Progenitor cell of endocrine pancreas (in vitro differentiated cells): ENCODE data around the gene ZBED3. TPM values are rescaled to one million over a fixed set of nuclear protein-coding genes. Genes with fewer than 3 reads are reported as not detected.
"Not testable (repeated sequence)": the region's sequence is repeated elsewhere in the genome, so short reads cannot be mapped to it uniquely, and the experiment has no call there.

Experiments used
- DNase-seq: peaks from one replicate; pipeline ENCODE4 v3.0.0; 2021; ENCODE audit warnings: low spot score; ENCODE audit not compliant: unreplicated experiment
- H3K27ac Mint-ChIP-seq: 2 replicates; pipeline ENCODE4 v1.8.0; 2021; ENCODE audit warnings: mild to moderate bottlenecking, moderate library complexity, mixed read lengths
- H3K27me3 Mint-ChIP-seq: 2 replicates; pipeline ENCODE4 v1.8.0; 2021; ENCODE audit warnings: mixed read lengths
- H3K36me3 Mint-ChIP-seq: 2 replicates; pipeline ENCODE4 v1.8.0; 2022; ENCODE audit warnings: mixed read lengths; ENCODE audit not compliant: insufficient read depth
- H3K4me1 Mint-ChIP-seq: 2 replicates; pipeline ENCODE4 v1.8.0; 2021; ENCODE audit warnings: low read depth, mixed read lengths
- H3K4me3 Mint-ChIP-seq: 2 replicates; pipeline ENCODE4 v1.8.0; 2021; ENCODE audit warnings: low read depth, mild to moderate bottlenecking, moderate library complexity, mixed read lengths
- H3K9me3 Mint-ChIP-seq: 2 replicates; pipeline ENCODE4 v1.8.0; 2021; ENCODE audit warnings: low read depth, mixed read lengths
- CTCF ChIP-seq: fragments of 200-600 bp; sonication (generic); IDR thresholded peaks from one replicate; pipeline ENCODE4 v1.5.0; 2021; ENCODE audit warnings: antibody characterized with exemption, mild to moderate bottlenecking; ENCODE audit not compliant: unreplicated experiment
- total RNA-seq: library from RNA; stranded (reverse); gene quantifications from 2 replicates; pipeline ENCODE4 v1.2.1, GENCODE V29; 2021

Gene ZBED3
- total RNA-seq, 1 donor from 2014 or later = 37.1 TPM

- no peaks in the 10 kb centered on the region for H3K9me3 Mint-ChIP-seq
- H3K4me3 Mint-ChIP-seq = no peak overlapping the region
- H3K36me3 Mint-ChIP-seq = peaks cover 41% of the 10 kb centered on the region
- H3K4me1 Mint-ChIP-seq = no peaks in the 10 kb centered on the region
- H3K27me3 Mint-ChIP-seq = no peaks in the 10 kb centered on the region
- DNase-seq = no peak
- no peak for TF ChIP-seq CTCF
- H3K27ac Mint-ChIP-seq = no peak overlapping the region
Observed at GRCh38 chr5:77123057-77123456, 36.0 kb upstream of the ZBED3 start.

GRCh38 chr5:77120706-77121105 lies 33.6 kb upstream of the ZBED3 start:
- Mint-ChIP-seq H3K27ac (no peak overlapping the region), H3K4me1 (no peaks in the 10 kb centered on the region), H3K36me3 (peaks cover 37% of the 10 kb centered on the region), H3K4me3 (no peak overlapping the region), H3K9me3 (no peaks in the 10 kb centered on the region), H3K27me3 (no peaks in the 10 kb centered on the region)
- DNase-seq = no peak
- TF ChIP-seq CTCF = no peak

GRCh38 chr5:77120086-77120485 lies 33.0 kb upstream of the ZBED3 start:
- Mint-ChIP-seq H3K4me1 (no peaks in the 10 kb centered on the region), H3K9me3 (no peaks in the 10 kb centered on the region), H3K27me3 (no peaks in the 10 kb centered on the region), H3K27ac (no peak overlapping the region), H3K36me3 (peaks cover 32% of the 10 kb centered on the region), H3K4me3 (no peak overlapping the region)
- DNase-seq = no peak
- TF ChIP-seq CTCF = no peak

- no peak for TF ChIP-seq CTCF
- peaks cover 38% of the 10 kb centered on the region for H3K36me3 Mint-ChIP-seq
- DNase-seq = no peak
- H3K27me3 Mint-ChIP-seq = no peaks in the 10 kb centered on the region
- no peaks in the 10 kb centered on the region for H3K4me1 Mint-ChIP-seq
- H3K9me3 Mint-ChIP-seq = peaks cover 12% of the 10 kb centered on the region
- no peak overlapping the region for H3K27ac Mint-ChIP-seq
- H3K4me3 Mint-ChIP-seq = no peak overlapping the region
Observed at GRCh38 chr5:77117161-77117560, 30.1 kb upstream of the ZBED3 start.

- not testable (repeated sequence) for H3K9me3 Mint-ChIP-seq, H3K4me3 Mint-ChIP-seq, H3K4me1 Mint-ChIP-seq, DNase-seq, H3K27me3 Mint-ChIP-seq, H3K27ac Mint-ChIP-seq
- peaks cover 23% of the 10 kb centered on the region for H3K36me3 Mint-ChIP-seq
Observed at GRCh38 chr5:77107035-77107434, 19.9 kb upstream of the ZBED3 start.

GRCh38 chr5:77104813-77105212 lies 17.7 kb upstream of the ZBED3 start:
- Mint-ChIP-seq H3K4me3 (no peak overlapping the region), H3K27me3 (no peaks in the 10 kb centered on the region), H3K4me1 (no peaks in the 10 kb centered on the region), H3K9me3 (peaks cover 5% of the 10 kb centered on the region), H3K27ac (no peak overlapping the region), H3K36me3 (peaks cover 21% of the 10 kb centered on the region)
- DNase-seq = no peak
- no peak for TF ChIP-seq CTCF
